Right lobe of liver (tissue), 4 donors: ENCODE measurements around the gene PTPRD.

Source experiments
- CTCF ChIP-seq, 4 donors: fragments of 200-600 bp in 3 of 4; fragments of 450-650 bp in 1 of 4; IDR thresholded peaks; one replicate each; pipeline versions ENCODE4 v1.5.1 to v1.8.0; 2016 to 2022; ENCODE audit warnings: antibody characterized with exemption in 4 of 4, mild to moderate bottlenecking in 2 of 4
- POLR2A ChIP-seq: fragments of 450-650 bp; IDR thresholded peaks from one replicate; pipeline ENCODE4 v1.6.1; 2017; ENCODE audit warnings: antibody characterized with exemption, mild to moderate bottlenecking
- donor health status: DM: no; HTN: no; CAD: no.
- donor health status: DM: no; HTN: no; CAD: no.
- donor health status: DM: no; HTN: yes; CAD: no.

DNA sequence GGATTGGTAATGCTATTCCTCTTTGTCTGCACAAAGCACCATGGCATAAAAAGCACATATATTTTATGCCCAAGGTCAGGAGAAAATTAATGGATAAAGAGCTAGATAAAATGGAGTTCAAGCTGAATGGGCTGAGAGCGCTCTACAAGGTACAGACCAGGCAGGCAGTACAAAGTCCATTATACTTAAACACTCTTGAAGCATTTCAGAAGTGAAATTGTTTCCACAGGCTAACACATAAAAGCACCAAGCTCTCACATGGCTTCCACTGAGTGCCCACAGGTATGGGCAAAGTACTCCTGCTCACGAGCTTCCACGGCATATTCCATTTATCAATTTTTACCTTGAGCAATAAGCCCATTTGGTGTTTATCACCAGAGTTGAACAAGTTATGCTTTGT is 2042.0 kb downstream of the PTPRD start:
- TF ChIP-seq CTCF (IDR thresholded peaks at IDR 0.05) (no peak), POLR2A (no peak)
